ENCODE data around the gene ADGB.

ADGB gene

GRCh38 chr6:146861716-146862115, 262.9 kb downstream of the ADGB start:
- ChIA-PET CTCF (no interaction called here), POLR2A (ENCODE audit: low non-redundant PET) (no interaction called here)
- H3K27ac ChIP-seq, result no peak overlapping the region
- TF ChIP-seq CTCF (conservative IDR thresholded peaks at IDR 0.05; ENCODE audit: low read depth), result no peak
- no peak for DNase-seq (ENCODE audit: low spot score)

GRCh38 chr6:146862508-146862919, 263.7 kb downstream of the ADGB start:
- DNase-seq (ENCODE audit: low spot score), result no peak
- H3K27ac ChIP-seq, result no peak overlapping the region
- CTCF ChIA-PET, result interaction anchor here (0.6 kb wide), 1 partner anchor 181 kb away, joined by 3 read pairs; no protein-coding TSS in a partner anchor
- no peak for TF ChIP-seq CTCF (conservative IDR thresholded peaks at IDR 0.05; ENCODE audit: low read depth)
- POLR2A ChIA-PET (ENCODE audit: low non-redundant PET), result no interaction called here

GRCh38 chr6:146864300-146864699, 265.5 kb downstream of the ADGB start:
- no peak overlapping the region for H3K27ac ChIP-seq
- ChIA-PET POLR2A (ENCODE audit: low non-redundant PET) (no interaction called here), CTCF (no interaction called here)
- TF ChIP-seq CTCF (conservative IDR thresholded peaks at IDR 0.05; ENCODE audit: low read depth), result no peak
- DNase-seq (ENCODE audit: low spot score), result no peak

- H3K27ac ChIP-seq, result no peak overlapping the region
- DNase-seq (ENCODE audit: low spot score), result no peak
- ChIA-PET CTCF (no interaction called here), POLR2A (ENCODE audit: low non-redundant PET) (no interaction called here)
- TF ChIP-seq CTCF (conservative IDR thresholded peaks at IDR 0.05; ENCODE audit: low read depth), result no peak
These were observed 266.1 kb downstream of the ADGB start for GRCh38 chr6:146864885-146865284.
